OCI-LY7 (cell line): Measurements from ENCODE around the gene TTC16. TPM values are rescaled to one million over a fixed set of nuclear protein-coding genes. Genes with fewer than 3 reads are reported as not detected.

Source experiments
- BruUV-seq: library from RNA; stranded (reverse); fragments of 400-500 nt; replicated peaks from 2 replicates; lab custom pipeline; 2021; lab: Mats Ljungman, UMichigan
- CTCF ChIA-PET: fragments of 300-600 bp; sonication (Branson Sonifier 250); formaldehyde crosslinking; loops from one replicate; lab custom pipeline; 2022; ENCODE audit warnings: antibody characterized with exemption; ENCODE audit not compliant: unreplicated experiment; lab: Charles Lee
- POLR2A ChIA-PET: fragments of 300-600 bp; sonication (Branson Sonifier 250); formaldehyde crosslinking; loops from one replicate; lab custom pipeline; 2022; ENCODE audit warnings: antibody characterized with exemption; lab: Charles Lee
- DNase-seq: peaks from one replicate; pipeline ENCODE4 v3.0.0-alpha.2; 2015; ENCODE audit warnings: low spot score
- H2AFZ ChIP-seq: fragments of 200-600 bp; sonication (generic), shearing (Covaris generic); 2 replicates; pipeline ENCODE4 v1.6.1; 2014; ENCODE audit warnings: mild to moderate bottlenecking, antibody characterized with exemption, low read length, moderate library complexity
- H3K27ac ChIP-seq: fragments of 200-600 bp; sonication (generic); 2 replicates; pipeline ENCODE4 v1.5.1; 2014; ENCODE audit warnings: mixed run types, low read depth, mild to moderate bottlenecking, moderate library complexity, low read length, inconsistent platforms; ENCODE audit not compliant: poor library complexity, severe bottlenecking
- H3K36me3 ChIP-seq: fragments of 200-600 bp; sonication (generic); 2 replicates; pipeline ENCODE4 v1.6.1; 2014; ENCODE audit warnings: mild to moderate bottlenecking, antibody characterized with exemption, low read length, moderate library complexity, mixed read lengths; ENCODE audit not compliant: insufficient read depth
- H3K4me1 ChIP-seq: fragments of 200-600 bp; sonication (generic); 2 replicates; pipeline ENCODE4 v1.5.1; 2014; ENCODE audit warnings: mild to moderate bottlenecking, low read length; ENCODE audit not compliant: insufficient read depth, poor library complexity, severe bottlenecking
- H3K4me2 ChIP-seq: fragments of 200-600 bp; sonication (generic); 2 replicates; pipeline ENCODE4 v1.6.1; 2014; ENCODE audit warnings: mild to moderate bottlenecking, low read length
- H3K4me3 ChIP-seq: fragments of 200-600 bp; sonication (generic); 2 replicates; pipeline ENCODE4 v1.5.1; 2014; ENCODE audit warnings: mild to moderate bottlenecking, low read depth, low read length; ENCODE audit not compliant: poor library complexity, severe bottlenecking
- H3K79me2 ChIP-seq: fragments of 200-600 bp; sonication (generic); 2 replicates; pipeline ENCODE4 v1.6.1; 2016; ENCODE audit warnings: low read depth, mild to moderate bottlenecking, low read length, moderate library complexity, mixed read lengths; ENCODE audit not compliant: insufficient read depth
- H3K9me2 ChIP-seq: fragments of 200-600 bp; sonication (generic); 2 replicates; pipeline ENCODE4 v1.6.1; 2016; ENCODE audit warnings: mild to moderate bottlenecking, low read length, mixed read lengths; ENCODE audit not compliant: insufficient read depth
- H3K9me3 ChIP-seq: fragments of 200-600 bp; sonication (generic); 2 replicates; pipeline ENCODE4 v1.6.1; 2014; ENCODE audit warnings: mild to moderate bottlenecking, mixed run types, low read length, mixed read lengths
- H4K20me1 ChIP-seq: fragments of 200-600 bp; sonication (generic); 2 replicates; pipeline ENCODE4 v1.6.1; 2014; ENCODE audit warnings: mild to moderate bottlenecking, antibody characterized with exemption, low read length, moderate library complexity, mixed read lengths; ENCODE audit not compliant: insufficient read depth
- CTCF ChIP-seq: fragments of 200-600 bp; sonication (generic); conservative IDR thresholded peaks from 2 replicates; pipeline ENCODE4 v1.5.1; 2014; ENCODE audit warnings: mild to moderate bottlenecking, antibody characterized with exemption, low read length, moderate library complexity, mixed read lengths
- EZH2phosphoT487 ChIP-seq: fragments of 200-600 bp; sonication (generic); IDR thresholded peaks from 2 replicates; pipeline ENCODE4 v1.6.1; 2018; ENCODE audit warnings: low read depth, borderline replicate concordance, mild to moderate bottlenecking, mixed run types, antibody characterized with exemption, low read length, moderate library complexity, mixed read lengths
- intact Hi-C: fragments of 100-400 bp; cut with micrococcal nuclease; formaldehyde crosslinking; loops from one replicate; pipeline ENCODE4 v1.10.0; 2022; ENCODE audit not compliant: unreplicated experiment
- total RNA-seq, 2 experiments: library from RNA; depleted of rRNA in 1 of 2; stranded (reverse); fragments of >200 nt in 1 of 2; shearing (Covaris generic) in 1 of 2; gene quantifications; 2 replicates each; pipeline ENCODE4 v1.2.3, GENCODE V29; 2014 to 2022

Gene TTC16
- total RNA-seq, 2 experiments from 2014 or later, result not detected

DNA sequence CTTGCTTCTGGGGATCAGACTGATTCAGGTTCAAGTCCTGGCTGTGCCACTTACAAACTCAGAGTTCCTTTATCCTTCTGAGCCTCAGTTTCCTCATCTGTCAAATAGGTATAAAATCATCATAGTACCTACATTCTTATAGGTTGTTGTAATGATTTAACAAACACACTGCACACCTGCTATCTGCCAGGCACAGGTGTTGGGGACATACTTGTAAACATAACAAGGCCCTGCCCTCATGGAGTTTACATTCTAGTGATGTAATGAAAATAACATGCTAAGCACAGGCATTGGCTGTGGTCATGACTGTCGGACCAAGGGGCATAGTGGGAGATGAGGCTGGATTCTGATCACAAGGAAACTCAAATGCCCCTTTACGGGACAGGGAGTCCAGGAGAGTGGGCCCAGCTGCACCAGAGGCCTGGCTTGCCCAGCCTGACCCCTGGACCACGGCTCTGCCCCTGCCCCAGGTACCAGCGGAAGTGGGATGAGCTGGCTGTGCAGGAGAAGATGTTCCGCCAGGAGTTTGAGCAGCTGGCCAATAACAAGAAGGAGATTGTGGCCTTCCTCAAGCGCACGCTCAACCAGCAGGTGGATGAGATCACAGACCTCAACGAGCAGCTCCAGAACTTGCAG, 6.8 kb upstream of the TTC16 start:
- POLR2A ChIA-PET, result interaction anchor here (1.5 kb wide), 1 partner anchor 13 kb away, joined by 3 read pairs; no protein-coding TSS in a partner anchor
- H2AFZ ChIP-seq, result no peak overlapping the region
- intact Hi-C loops, result no loop called here
- TF ChIP-seq CTCF (no peak), EZH2phosphoT487 (no peak)
- DNase-seq, result no peak
- no peak overlapping the region for H3K4me2 ChIP-seq
- no peaks in the 10 kb centered on the region for H3K36me3 ChIP-seq
- H3K4me1 ChIP-seq, result peaks cover 18% of the 10 kb centered on the region
- H3K79me2 ChIP-seq, result no peaks in the 10 kb centered on the region
- CTCF ChIA-PET, result no interaction called here
- no peak overlapping the region for H3K27ac ChIP-seq
- H3K9me2 ChIP-seq, result no peaks in the 10 kb centered on the region
- BruUV-seq, result no TSS peak
- no peaks in the 10 kb centered on the region for H3K9me3 ChIP-seq
- no peak overlapping the region for H3K4me3 ChIP-seq
- H4K20me1 ChIP-seq, result no peaks in the 10 kb centered on the region; the same call in 1 of the 2 replicates

DNA sequence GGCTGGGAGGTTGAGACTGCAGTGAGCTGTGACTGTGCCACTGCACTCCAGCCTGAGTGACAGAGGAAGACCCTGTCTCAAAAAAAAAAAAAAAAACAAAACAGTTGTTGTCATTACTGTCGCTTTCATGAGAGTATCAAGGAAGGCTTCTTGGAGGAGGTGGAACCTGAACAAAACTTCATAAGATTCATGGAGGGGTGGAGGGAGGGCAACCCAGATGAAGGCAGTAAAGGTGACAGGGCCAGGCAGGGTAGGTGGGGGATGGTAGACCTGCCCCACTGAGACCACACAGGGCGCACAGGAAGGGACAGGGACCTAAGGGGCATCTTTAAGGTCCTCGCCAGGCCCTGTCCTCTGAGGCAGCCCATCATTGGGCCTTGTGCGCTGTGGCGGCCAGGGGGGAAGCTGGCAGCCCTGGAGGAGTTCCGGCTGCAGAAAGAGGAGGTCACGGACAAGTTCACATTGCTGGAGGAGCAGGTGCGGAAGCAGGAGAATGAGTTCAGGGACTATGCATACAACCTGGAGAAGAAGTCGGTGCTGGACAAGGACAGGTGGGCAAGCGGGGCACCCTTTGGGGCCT, 5.6 kb upstream of the TTC16 start:
- no peak for DNase-seq
- intact Hi-C loops, result no loop called here
- Histone ChIP-seq H3K4me1 (peaks cover 21% of the 10 kb centered on the region), H3K4me2 (no peak overlapping the region), H3K27ac (no peak overlapping the region), H3K4me3 (no peak overlapping the region), H3K9me3 (no peaks in the 10 kb centered on the region), H3K36me3 (no peaks in the 10 kb centered on the region), H3K9me2 (no peaks in the 10 kb centered on the region), H4K20me1 (no peaks in the 10 kb centered on the region; the same call in 1 of the 2 replicates), H3K79me2 (no peaks in the 10 kb centered on the region), H2AFZ (no peak overlapping the region)
- ChIA-PET POLR2A (interaction anchor here (1.5 kb wide), 1 partner anchor 12 kb away, joined by 3 read pairs; no protein-coding TSS in a partner anchor), CTCF (no interaction called here)
- no TSS peak for BruUV-seq
- TF ChIP-seq EZH2phosphoT487 (no peak), CTCF (no peak)

GRCh38 chr9:127711226-127711701, 4.6 kb upstream of the TTC16 start:
- DNase-seq, result peak; percentile 33
- TF ChIP-seq EZH2phosphoT487, result no peak
- TF ChIP-seq CTCF, result no peak
- no peaks in the 10 kb centered on the region; the same call in 1 of the 2 replicates for H4K20me1 ChIP-seq
- H3K4me1 ChIP-seq, result peaks cover 25% of the 10 kb centered on the region
- H3K9me2 ChIP-seq, result no peaks in the 10 kb centered on the region
- ChIA-PET CTCF (no interaction called here), POLR2A (no interaction called here)
- intact Hi-C loops, result no loop called here
- no TSS peak for BruUV-seq
- H3K4me3 ChIP-seq, result no peak overlapping the region
- H3K9me3 ChIP-seq, result no peaks in the 10 kb centered on the region
- H3K4me2 ChIP-seq, result no peak overlapping the region
- H3K79me2 ChIP-seq, result no peaks in the 10 kb centered on the region
- H3K27ac ChIP-seq, result no peak overlapping the region
- H3K36me3 ChIP-seq, result no peaks in the 10 kb centered on the region
- H2AFZ ChIP-seq, result no peak overlapping the region
